Ishikawa (cell line): ENCODE data around the gene MACF1.

Experiments
- CREB1 ChIP-seq: IDR thresholded peaks from 2 replicates; pipeline ENCODE4 v1.6.1; 2012; ENCODE audit warnings: low read depth
- EGR1 ChIP-seq: IDR thresholded peaks from 2 replicates; pipeline ENCODE4 v1.6.1; 2012
- NFIC ChIP-seq: IDR thresholded peaks from 2 replicates; pipeline ENCODE4 v1.6.1; 2012
- RAD21 ChIP-seq: IDR thresholded peaks from 2 replicates; pipeline ENCODE4 v1.6.1; 2012; ENCODE audit warnings: low read depth
- YY1 ChIP-seq: IDR thresholded peaks from 2 replicates; pipeline ENCODE4 v1.6.1; 2012; ENCODE audit warnings: low read depth
- TF ChIP-seq, protein P1 (sequence below): IDR thresholded peaks from 2 replicates; pipeline ENCODE4 v1.6.1; 2012
- TF ChIP-seq, protein P2 (sequence below): IDR thresholded peaks from 2 replicates; pipeline ENCODE4 v1.6.1; 2012; ENCODE audit warnings: low read depth, mild to moderate bottlenecking
- TF ChIP-seq, protein P3 (sequence below): IDR thresholded peaks from 2 replicates; pipeline ENCODE4 v1.6.1; 2012

DNA sequence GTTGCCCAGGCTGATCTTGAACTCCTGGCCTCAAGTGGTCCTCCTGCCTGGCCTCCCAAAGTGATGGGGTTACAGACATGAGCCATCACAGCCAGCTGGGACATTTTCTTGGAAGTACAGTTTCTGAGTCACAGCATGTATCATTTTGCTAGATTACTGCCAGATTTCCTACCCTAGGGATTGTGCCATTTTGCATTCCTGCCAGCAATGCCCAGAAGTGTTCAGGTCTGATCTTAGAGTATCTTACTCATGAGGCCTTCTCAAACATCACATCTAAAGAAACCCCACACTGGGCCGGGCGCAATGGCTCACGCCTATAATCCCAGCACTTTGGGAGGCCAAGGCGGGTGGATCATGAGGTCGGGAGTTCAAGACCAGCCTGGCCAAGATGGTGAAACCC, 297.2 kb downstream of the MACF1 start:
- no peak for TF ChIP-seq RAD21
- no peak for TF ChIP-seq YY1
- TF ChIP-seq, protein P1, sequence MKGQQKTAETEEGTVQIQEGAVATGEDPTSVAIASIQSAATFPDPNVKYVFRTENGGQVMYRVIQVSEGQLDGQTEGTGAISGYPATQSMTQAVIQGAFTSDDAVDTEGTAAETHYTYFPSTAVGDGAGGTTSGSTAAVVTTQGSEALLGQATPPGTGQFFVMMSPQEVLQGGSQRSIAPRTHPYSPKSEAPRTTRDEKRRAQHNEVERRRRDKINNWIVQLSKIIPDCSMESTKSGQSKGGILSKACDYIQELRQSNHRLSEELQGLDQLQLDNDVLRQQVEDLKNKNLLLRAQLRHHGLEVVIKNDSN, result no peak
- TF ChIP-seq, protein P2, sequence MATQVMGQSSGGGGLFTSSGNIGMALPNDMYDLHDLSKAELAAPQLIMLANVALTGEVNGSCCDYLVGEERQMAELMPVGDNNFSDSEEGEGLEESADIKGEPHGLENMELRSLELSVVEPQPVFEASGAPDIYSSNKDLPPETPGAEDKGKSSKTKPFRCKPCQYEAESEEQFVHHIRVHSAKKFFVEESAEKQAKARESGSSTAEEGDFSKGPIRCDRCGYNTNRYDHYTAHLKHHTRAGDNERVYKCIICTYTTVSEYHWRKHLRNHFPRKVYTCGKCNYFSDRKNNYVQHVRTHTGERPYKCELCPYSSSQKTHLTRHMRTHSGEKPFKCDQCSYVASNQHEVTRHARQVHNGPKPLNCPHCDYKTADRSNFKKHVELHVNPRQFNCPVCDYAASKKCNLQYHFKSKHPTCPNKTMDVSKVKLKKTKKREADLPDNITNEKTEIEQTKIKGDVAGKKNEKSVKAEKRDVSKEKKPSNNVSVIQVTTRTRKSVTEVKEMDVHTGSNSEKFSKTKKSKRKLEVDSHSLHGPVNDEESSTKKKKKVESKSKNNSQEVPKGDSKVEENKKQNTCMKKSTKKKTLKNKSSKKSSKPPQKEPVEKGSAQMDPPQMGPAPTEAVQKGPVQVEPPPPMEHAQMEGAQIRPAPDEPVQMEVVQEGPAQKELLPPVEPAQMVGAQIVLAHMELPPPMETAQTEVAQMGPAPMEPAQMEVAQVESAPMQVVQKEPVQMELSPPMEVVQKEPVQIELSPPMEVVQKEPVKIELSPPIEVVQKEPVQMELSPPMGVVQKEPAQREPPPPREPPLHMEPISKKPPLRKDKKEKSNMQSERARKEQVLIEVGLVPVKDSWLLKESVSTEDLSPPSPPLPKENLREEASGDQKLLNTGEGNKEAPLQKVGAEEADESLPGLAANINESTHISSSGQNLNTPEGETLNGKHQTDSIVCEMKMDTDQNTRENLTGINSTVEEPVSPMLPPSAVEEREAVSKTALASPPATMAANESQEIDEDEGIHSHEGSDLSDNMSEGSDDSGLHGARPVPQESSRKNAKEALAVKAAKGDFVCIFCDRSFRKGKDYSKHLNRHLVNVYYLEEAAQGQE, result no peak
- TF ChIP-seq, protein P3, sequence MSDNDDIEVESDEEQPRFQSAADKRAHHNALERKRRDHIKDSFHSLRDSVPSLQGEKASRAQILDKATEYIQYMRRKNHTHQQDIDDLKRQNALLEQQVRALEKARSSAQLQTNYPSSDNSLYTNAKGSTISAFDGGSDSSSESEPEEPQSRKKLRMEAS, result no peak
- TF ChIP-seq NFIC, result no peak
- TF ChIP-seq CREB1, result no peak
- no peak for TF ChIP-seq EGR1
